Measurements from ENCODE around the gene APBB1.
A peak's percentile ranks its signal among the peaks of the same experiment; 100 is the strongest.

The APBB1 gene

GRCh38 chr11:6419009-6419631 lies at the start of gene APBB1:
APBB1 (minus strand) TSS chr11:6419094; CDS start chr11:6411347, 7,747 bp downstream.
- DNase-seq (ENCODE audit: extremely low spot score): peak; percentile 86
- CTCF ChIA-PET: interaction anchor here (0.7 to 1.5 kb wide), 3 partner anchors 24 to 322 kb away, joined by 3 to 5 read pairs (median 3); no protein-coding TSS in a partner anchor
- POLR2A ChIA-PET: interaction anchor here (0.6 to 2.2 kb wide), 23 partner anchors 9 to 185 kb away, joined by 3 to 28 read pairs (median 7); partner anchors contain the start of genes ARFIP2, HPX, SMPD1 and TIMM10B
- no peak for TF ChIP-seq FOXM1 (IDR thresholded peaks at IDR 0.05; ENCODE audit: borderline replicate concordance)
- TF ChIP-seq ELF4 (IDR thresholded peaks at IDR 0.05): no peak
- no peak for TF ChIP-seq FOXK2 (IDR thresholded peaks at IDR 0.05)
- TF ChIP-seq NFRKB (IDR thresholded peaks at IDR 0.05): no peak
- no peak for TF ChIP-seq TARDBP (IDR thresholded peaks at IDR 0.05)
- TF ChIP-seq SUZ12 (IDR thresholded peaks at IDR 0.05): no peak
- TF ChIP-seq FOXA1 (IDR thresholded peaks at IDR 0.05): no peak
- no peak for TF ChIP-seq CTBP1 (IDR thresholded peaks at IDR 0.05; ENCODE audit: borderline replicate concordance)
- TF ChIP-seq SP1 (IDR thresholded peaks at IDR 0.05): no peak
- no peak for TF ChIP-seq ZNF384 (IDR thresholded peaks at IDR 0.05)
- TF ChIP-seq, protein P1, sequence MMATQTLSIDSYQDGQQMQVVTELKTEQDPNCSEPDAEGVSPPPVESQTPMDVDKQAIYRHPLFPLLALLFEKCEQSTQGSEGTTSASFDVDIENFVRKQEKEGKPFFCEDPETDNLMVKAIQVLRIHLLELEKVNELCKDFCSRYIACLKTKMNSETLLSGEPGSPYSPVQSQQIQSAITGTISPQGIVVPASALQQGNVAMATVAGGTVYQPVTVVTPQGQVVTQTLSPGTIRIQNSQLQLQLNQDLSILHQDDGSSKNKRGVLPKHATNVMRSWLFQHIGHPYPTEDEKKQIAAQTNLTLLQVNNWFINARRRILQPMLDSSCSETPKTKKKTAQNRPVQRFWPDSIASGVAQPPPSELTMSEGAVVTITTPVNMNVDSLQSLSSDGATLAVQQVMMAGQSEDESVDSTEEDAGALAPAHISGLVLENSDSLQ (IDR thresholded peaks at IDR 0.05): no peak
- TF ChIP-seq L3MBTL2 (conservative IDR thresholded peaks at IDR 0.05): no peak
- TF ChIP-seq BHLHE40 (IDR thresholded peaks at IDR 0.05; ENCODE audit: borderline replicate concordance): no peak

- POLR2A ChIA-PET: no interaction called here
Measured at GRCh38 chr11:6459099-6459450, 40.2 kb upstream of the APBB1 start.

GRCh38 chr11:6458352-6459098 lies 39.6 kb upstream of the APBB1 start:
- no peak for DNase-seq (ENCODE audit: extremely low spot score)
- TF ChIP-seq ELF4 (IDR thresholded peaks at IDR 0.05): no peak
- no peak for TF ChIP-seq SUZ12 (IDR thresholded peaks at IDR 0.05)
- TF ChIP-seq CTBP1 (IDR thresholded peaks at IDR 0.05; ENCODE audit: borderline replicate concordance): no peak
- no peak for TF ChIP-seq ZNF384 (IDR thresholded peaks at IDR 0.05)
- no peak for TF ChIP-seq FOXM1 (IDR thresholded peaks at IDR 0.05; ENCODE audit: borderline replicate concordance)
- no peak for TF ChIP-seq HDGF (IDR thresholded peaks at IDR 0.05; ENCODE audit: borderline replicate concordance)
- no peak for TF ChIP-seq LEF1 (IDR thresholded peaks at IDR 0.05; ENCODE audit: borderline replicate concordance)
- TF ChIP-seq NFRKB (IDR thresholded peaks at IDR 0.05): no peak
- no peak for TF ChIP-seq L3MBTL2 (conservative IDR thresholded peaks at IDR 0.05)
- TF ChIP-seq, protein P1 (IDR thresholded peaks at IDR 0.05): no peak
- TF ChIP-seq ARNT (IDR thresholded peaks at IDR 0.05): no peak
- TF ChIP-seq FOXK2 (IDR thresholded peaks at IDR 0.05): no peak
- TF ChIP-seq SP1 (IDR thresholded peaks at IDR 0.05): no peak
- ChIA-PET CTCF (interaction anchor here (0.9 kb wide), 1 partner anchor 13 kb away, joined by 3 read pairs; no protein-coding TSS in a partner anchor), POLR2A (no interaction called here)

More at GRCh38 chr11:6459099-6459450, 40.2 kb upstream of the APBB1 start:
- DNase-seq (ENCODE audit: extremely low spot score): no peak
- CTCF ChIA-PET: interaction anchor here (0.9 kb wide), 1 partner anchor 13 kb away, joined by 3 read pairs; no protein-coding TSS in a partner anchor
- no peak for TF ChIP-seq TARDBP (IDR thresholded peaks at IDR 0.05)
- no peak for TF ChIP-seq HDGF (IDR thresholded peaks at IDR 0.05; ENCODE audit: borderline replicate concordance)
- no peak for TF ChIP-seq FOXK2 (IDR thresholded peaks at IDR 0.05)
- TF ChIP-seq L3MBTL2 (conservative IDR thresholded peaks at IDR 0.05): no peak
- no peak for TF ChIP-seq SP1 (IDR thresholded peaks at IDR 0.05)
- TF ChIP-seq FOXA1 (IDR thresholded peaks at IDR 0.05): no peak
- no peak for TF ChIP-seq SUZ12 (IDR thresholded peaks at IDR 0.05)
- TF ChIP-seq LEF1 (IDR thresholded peaks at IDR 0.05; ENCODE audit: borderline replicate concordance): no peak
- TF ChIP-seq BHLHE40 (IDR thresholded peaks at IDR 0.05; ENCODE audit: borderline replicate concordance): no peak
- no peak for TF ChIP-seq ELF4 (IDR thresholded peaks at IDR 0.05)
- no peak for TF ChIP-seq NFRKB (IDR thresholded peaks at IDR 0.05)
- TF ChIP-seq ZNF384 (IDR thresholded peaks at IDR 0.05): no peak
- TF ChIP-seq ARNT (IDR thresholded peaks at IDR 0.05): no peak
- TF ChIP-seq, protein P1 (IDR thresholded peaks at IDR 0.05): no peak

- POLR2A ChIA-PET: no interaction called here
- no peak for DNase-seq (ENCODE audit: extremely low spot score)
- CTCF ChIA-PET: no interaction called here
- TF ChIP-seq L3MBTL2 (conservative IDR thresholded peaks at IDR 0.05) (no peak), FOXA1 (IDR thresholded peaks at IDR 0.05) (no peak), TARDBP (IDR thresholded peaks at IDR 0.05) (no peak), HDGF (IDR thresholded peaks at IDR 0.05; ENCODE audit: borderline replicate concordance) (no peak), CTBP1 (IDR thresholded peaks at IDR 0.05; ENCODE audit: borderline replicate concordance) (no peak), ELF4 (IDR thresholded peaks at IDR 0.05) (no peak), BHLHE40 (IDR thresholded peaks at IDR 0.05; ENCODE audit: borderline replicate concordance) (no peak), ZNF384 (IDR thresholded peaks at IDR 0.05) (no peak), LEF1 (IDR thresholded peaks at IDR 0.05; ENCODE audit: borderline replicate concordance) (no peak), FOXM1 (IDR thresholded peaks at IDR 0.05; ENCODE audit: borderline replicate concordance) (no peak)
- TF ChIP-seq, protein P1 (IDR thresholded peaks at IDR 0.05): no peak
Measured at GRCh38 chr11:6457581-6458320, 38.9 kb upstream of the APBB1 start.
